PC-9 (cell line): ENCODE results near the gene LGALS12. TPM values are rescaled to one million over a fixed set of nuclear protein-coding genes. Genes with fewer than 3 reads are reported as not detected.

Source experiments
- Bru-seq: library from RNA; stranded (reverse); fragments of 400-500 nt; gene quantifications from one replicate; lab custom pipeline; 2021; lab: Mats Ljungman, UMichigan
- BruChase-seq, 2 experiments: library from RNA; stranded (reverse); fragments of 400-500 nt; gene quantifications; one replicate each; lab custom pipeline; 2021; lab: Mats Ljungman, UMichigan
- BruUV-seq: library from RNA; stranded (reverse); fragments of 400-500 nt; replicated peaks from 2 replicates; lab custom pipeline; 2021; lab: Mats Ljungman, UMichigan
- CTCF ChIA-PET: fragments of 300-600 bp; sonication (Branson Sonifier 250); formaldehyde crosslinking; loops from one replicate; lab custom pipeline; 2022; ENCODE audit warnings: antibody characterized with exemption; lab: Charles Lee
- POLR2A ChIA-PET: fragments of 300-600 bp; sonication (Branson Sonifier 250); formaldehyde crosslinking; loops from one replicate; lab custom pipeline; 2022; ENCODE audit warnings: antibody characterized with exemption; ENCODE audit not compliant: unreplicated experiment; lab: Charles Lee
- DNase-seq, 2 experiments: peaks; one replicate each; pipeline versions ENCODE4 v3.0.0 to v3.0.0-alpha.2; 2015 to 2022; ENCODE audit warnings: mixed read lengths in 1 of 2
- H2AFZ ChIP-seq: fragments of 200-600 bp; sonication (generic); 2 replicates; pipeline ENCODE4 v1.8.1; 2017; ENCODE audit warnings: antibody characterized with exemption
- H3F3A ChIP-seq: fragments of 200-600 bp; sonication (generic); 2 replicates; pipeline ENCODE4 v1.8.1; 2017; ENCODE audit warnings: antibody characterized with exemption, mild to moderate bottlenecking, low read depth; ENCODE audit not compliant: insufficient read depth
- H3K27ac ChIP-seq: fragments of 200-600 bp; sonication (generic); 2 replicates; pipeline ENCODE4 v1.6.1; 2016; ENCODE audit warnings: mixed run types
- H3K27me3 ChIP-seq: fragments of 200-600 bp; sonication (generic); 2 replicates; pipeline ENCODE4 v1.6.1; 2016; ENCODE audit warnings: low read depth, mixed run types; ENCODE audit not compliant: insufficient read depth
- H3K36me3 ChIP-seq: fragments of 200-600 bp; sonication (generic); 2 replicates; pipeline ENCODE4 v1.6.1; 2016; ENCODE audit warnings: low read depth, mixed run types
- H3K4me1 ChIP-seq: fragments of 200-600 bp; sonication (generic); replicated peaks from 2 replicates; pipeline ENCODE4 v1.6.1; 2016; ENCODE audit warnings: mixed run types; ENCODE audit not compliant: insufficient read depth
- H3K4me2 ChIP-seq: fragments of 200-600 bp; sonication (generic); 2 replicates; pipeline ENCODE4 v1.6.1; 2017; ENCODE audit warnings: mixed run types
- H3K4me3 ChIP-seq: fragments of 200-600 bp; sonication (generic); 2 replicates; pipeline ENCODE4 v1.6.1; 2016; ENCODE audit warnings: mixed run types
- H3K79me2 ChIP-seq: fragments of 200-600 bp; sonication (generic); 2 replicates; pipeline ENCODE4 v1.6.1; 2017; ENCODE audit warnings: low read depth, mixed run types
- H3K9me2 ChIP-seq: fragments of 200-600 bp; sonication (generic); 2 replicates; pipeline ENCODE4 v1.8.1; 2017; ENCODE audit warnings: mild to moderate bottlenecking; ENCODE audit not compliant: insufficient read depth
- H3K9me3 ChIP-seq: fragments of 200-600 bp; sonication (generic); 2 replicates; pipeline ENCODE4 v1.8.1; 2016; ENCODE audit warnings: low read depth; ENCODE audit not compliant: insufficient read depth
- H4K20me1 ChIP-seq: fragments of 200-600 bp; sonication (generic); 2 replicates; pipeline ENCODE4 v1.8.1; 2017; ENCODE audit not compliant: insufficient read depth
- CTCF ChIP-seq: fragments of 200-600 bp; sonication (generic); conservative IDR thresholded peaks from 2 replicates; pipeline ENCODE4 v1.6.1; 2017; ENCODE audit warnings: mixed run types, antibody characterized with exemption, mild to moderate bottlenecking, moderate library complexity
- EZH2 ChIP-seq: fragments of 200-600 bp; sonication (generic); IDR thresholded peaks from 2 replicates; pipeline ENCODE4 v1.8.0; 2017; ENCODE audit warnings: antibody characterized with exemption, low read depth
- intact Hi-C: fragments of 100-400 bp; cut with micrococcal nuclease; formaldehyde crosslinking; loops from one replicate; pipeline ENCODE4 v1.10.0; 2022; ENCODE audit not compliant: unreplicated experiment
- long read RNA-seq: library from polyadenylated mRNA; stranded (forward); transcript quantifications from one replicate; pipeline ENCODE4 v2.0.0, GENCODE V29; 2022
- total RNA-seq: library from RNA; stranded (reverse); gene quantifications from 2 replicates; pipeline ENCODE4 v1.2.3, GENCODE V29; 2021

The LGALS12 gene
- total RNA-seq (not detected in 2 replicates), Bru-seq, nascent RNA (not detected), BruChase-seq, experiment 1, labeled RNA remaining after a 2-hour chase (percentile 6 among the genes with signal in this experiment), BruChase-seq, experiment 2, labeled RNA remaining after a 6-hour chase (not detected)
- long read RNA-seq, partial matches to known transcripts: 0 of 1 reads
- long read RNA-seq, other reads (novel, unspliced or antisense): 0 of 1 reads

GRCh38 chr11:63505857-63506528 is at the start of gene LGALS12:
Gene LGALS12, plus strand, starts transcription at chr11:63506084. Its CDS starts 375 bp downstream, at chr11:63506459.
- no peaks in the 10 kb centered on the region for H3K36me3 ChIP-seq
- DNase-seq: no peak
- no peak within 1 kb of the TSS for H3K4me3 ChIP-seq
- H3K4me2 ChIP-seq: no peak within 1 kb of the TSS
- H3K9me3 ChIP-seq: no peaks in the 10 kb centered on the region
- no peaks in the 10 kb centered on the region for H3K79me2 ChIP-seq
- H3K27me3 ChIP-seq: no peaks in the 10 kb centered on the region
- H3K4me1 ChIP-seq: no peaks in the 10 kb centered on the region
- no peak within 1 kb of the TSS for H3K27ac ChIP-seq
- TF ChIP-seq CTCF: no peak
- no peak for TF ChIP-seq EZH2
- CTCF ChIA-PET: interaction anchor here (0.6 to 1.8 kb wide), 3 partner anchors 27 to 436 kb away, joined by 4 to 7 read pairs (median 4); no protein-coding TSS in a partner anchor
- H4K20me1 ChIP-seq: no peaks in the 10 kb centered on the region
- H3K9me2 ChIP-seq: no peaks in the 10 kb centered on the region
- no peak within 1 kb of the TSS for H2AFZ ChIP-seq
- POLR2A ChIA-PET: no interaction called here
- no TSS peak for BruUV-seq
- intact Hi-C loops: no loop called here
- H3F3A ChIP-seq: no peaks in the 10 kb centered on the region

GRCh38 chr11:63459586-63459985 is 46.3 kb upstream of the LGALS12 start:
- Histone ChIP-seq H3K79me2 (no peaks in the 10 kb centered on the region), H3K27ac (no peak overlapping the region), H3K4me1 (no peaks in the 10 kb centered on the region), H3K9me2 (no peaks in the 10 kb centered on the region; the same call in 1 of the 2 replicates), H3K27me3 (peaks cover 42% of the 10 kb centered on the region), H3K4me2 (no peak overlapping the region; the same call in 1 of the 2 replicates), H3K9me3 (no peaks in the 10 kb centered on the region), H3K36me3 (no peaks in the 10 kb centered on the region), H3K4me3 (no peak overlapping the region), H4K20me1 (no peaks in the 10 kb centered on the region), H3F3A (no peaks in the 10 kb centered on the region), H2AFZ (no peak overlapping the region)
- no TSS peak for BruUV-seq
- ChIA-PET POLR2A (interaction anchor here (0.5 kb wide), 1 partner anchor 10 kb away, joined by 24 read pairs; no protein-coding TSS in a partner anchor), CTCF (no interaction called here)
- DNase-seq: peak; percentile 15 to 45
- TF ChIP-seq CTCF (no peak), EZH2 (no peak)
- intact Hi-C loops: no loop called here

GRCh38 chr11:63462137-63462536 is 43.7 kb upstream of the LGALS12 start:
- Histone ChIP-seq H4K20me1 (no peaks in the 10 kb centered on the region), H2AFZ (no peak overlapping the region), H3K36me3 (no peaks in the 10 kb centered on the region), H3K4me1 (no peaks in the 10 kb centered on the region), H3K4me2 (no peak overlapping the region), H3K9me2 (no peaks in the 10 kb centered on the region; the same call in 1 of the 2 replicates), H3K27ac (no peak overlapping the region), H3K4me3 (no peak overlapping the region), H3F3A (no peaks in the 10 kb centered on the region), H3K9me3 (no peaks in the 10 kb centered on the region), H3K79me2 (no peaks in the 10 kb centered on the region), H3K27me3 (peaks cover 60% of the 10 kb centered on the region)
- no peak for DNase-seq
- CTCF ChIA-PET: no interaction called here
- TF ChIP-seq EZH2 (no peak), CTCF (no peak)
- POLR2A ChIA-PET: interaction anchor here (0.6 kb wide), 1 partner anchor 258 kb away, joined by 4 read pairs; no protein-coding TSS in a partner anchor
- BruUV-seq: no TSS peak
- intact Hi-C loops: no loop called here
